Measurements from ENCODE around the gene CHST9.
"Not testable (repeated sequence)": the region's sequence is repeated elsewhere in the genome, so short reads cannot be mapped to it uniquely, and the experiment has no call there.

CHST9 gene

GRCh38 chr18:27171993-27172392 lies 13.1 kb downstream of the CHST9 start:
- no peak for DNase-seq (ENCODE audit: low read depth in 3 of 3)

GRCh38 chr18:27165412-27165811 lies 19.7 kb downstream of the CHST9 start:
- DNase-seq (ENCODE audit: low read depth in 3 of 3): no peak

DNA sequence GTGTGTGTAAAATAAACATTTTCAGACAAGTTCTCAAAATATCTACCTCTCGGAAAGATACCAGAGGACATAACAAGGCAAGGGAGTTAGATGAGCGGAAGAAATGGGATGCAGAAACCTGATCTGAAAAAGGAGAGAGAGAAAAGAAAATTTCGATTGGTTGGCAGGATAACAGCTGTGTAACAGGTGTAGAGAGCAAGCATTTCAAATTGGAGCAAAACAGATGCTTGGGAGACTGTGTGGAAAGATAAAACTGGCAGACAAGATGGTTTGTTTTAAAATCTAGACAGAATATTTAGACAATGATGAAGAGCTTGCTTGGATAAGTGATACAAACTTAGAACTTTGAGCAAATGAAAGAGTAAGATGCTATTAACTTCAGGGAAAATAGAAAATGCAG lies 20.2 kb downstream of the CHST9 start:
- DNase-seq (ENCODE audit: low read depth in 3 of 3): no peak

GRCh38 chr18:27163197-27163716 lies 21.9 kb downstream of the CHST9 start:
- not testable (repeated sequence) for DNase-seq (ENCODE audit: low read depth in 3 of 3)

DNA sequence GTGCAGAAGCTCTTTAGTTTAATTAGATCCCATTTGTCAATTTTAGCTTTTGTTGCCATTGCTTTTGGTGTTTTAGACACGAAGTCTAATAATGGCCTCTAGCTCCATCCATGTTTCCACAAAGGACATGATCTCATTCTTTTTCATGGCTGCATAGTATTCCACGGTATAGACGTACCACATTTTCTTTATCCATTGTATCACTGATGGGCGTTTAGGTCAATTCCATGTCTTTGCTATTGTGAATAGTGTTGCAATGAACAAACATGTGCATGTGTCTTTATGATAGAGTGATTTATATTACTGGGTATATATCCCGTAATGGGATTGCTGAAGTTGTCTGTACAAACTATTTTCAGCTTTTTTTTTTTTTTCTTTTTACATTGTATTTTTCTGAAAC lies 35.9 kb downstream of the CHST9 start:
- DNase-seq (ENCODE audit: low read depth in 3 of 3): not testable (repeated sequence)

- no peak for DNase-seq (ENCODE audit: low read depth in 3 of 3)
Observed at GRCh38 chr18:27144672-27145071, 40.4 kb downstream of the CHST9 start.

- DNase-seq (ENCODE audit: low read depth in 3 of 3): no peak
Observed at GRCh38 chr18:27143580-27144287, 41.4 kb downstream of the CHST9 start.

DNA sequence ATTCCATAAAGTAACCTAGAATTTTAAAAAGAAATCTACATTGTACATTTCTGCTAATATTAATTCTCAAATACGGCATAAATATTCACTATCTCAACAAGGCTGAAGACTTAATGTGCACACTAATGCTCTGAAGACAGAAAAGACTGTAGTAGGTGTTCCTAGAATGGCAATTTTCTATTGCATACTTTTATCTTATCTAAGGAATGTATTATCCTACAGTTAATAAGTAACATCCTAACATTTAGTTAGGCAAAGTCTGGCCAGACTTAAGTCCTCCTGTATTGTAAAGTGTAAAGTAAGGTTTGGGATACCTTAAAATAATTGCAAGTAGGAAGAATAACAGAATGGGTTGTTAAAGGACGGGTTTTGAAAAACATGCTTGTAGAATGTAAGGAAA lies 42.2 kb downstream of the CHST9 start:
- no peak for DNase-seq (ENCODE audit: low read depth in 3 of 3)

GRCh38 chr18:27141876-27142275 lies 43.2 kb downstream of the CHST9 start:
- DNase-seq (ENCODE audit: low read depth in 3 of 3): no peak

DNA sequence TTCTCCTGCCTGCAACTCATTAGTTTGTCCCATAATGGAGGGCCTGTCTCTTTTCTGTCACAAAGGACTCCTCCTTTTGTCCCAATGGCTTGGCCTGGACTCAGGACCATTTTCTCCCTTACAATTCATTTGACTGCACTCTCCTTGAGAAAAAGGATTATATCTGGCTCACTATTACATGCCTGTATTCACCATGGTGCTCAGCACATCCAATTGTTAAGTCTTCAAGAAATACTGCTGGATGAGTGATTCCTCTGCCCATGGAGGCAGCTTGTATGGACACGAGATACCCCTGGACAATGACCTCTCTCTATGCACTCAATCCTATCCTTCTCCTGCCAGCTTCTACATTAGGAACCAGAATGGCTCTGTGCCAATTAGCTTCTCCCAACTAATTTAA lies 47.0 kb downstream of the CHST9 start:
- DNase-seq (ENCODE audit: low read depth in 3 of 3): no peak

DNA sequence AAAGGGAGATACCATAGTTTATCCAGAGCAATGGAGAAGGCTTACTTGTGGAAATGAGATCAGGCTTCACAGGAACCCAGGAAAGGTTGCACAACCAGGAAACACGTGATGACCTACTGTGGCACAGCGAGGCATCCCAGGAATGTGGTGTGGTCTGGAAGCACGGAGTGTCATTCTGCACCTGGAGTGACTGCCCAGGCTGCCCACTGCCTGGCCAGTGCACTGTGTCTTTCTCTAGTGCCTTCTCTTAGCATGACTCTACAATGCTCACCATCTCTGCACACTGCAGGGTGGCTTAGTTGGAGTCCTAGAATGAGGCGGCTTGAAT lies 48.9 kb downstream of the CHST9 start:
- DNase-seq (ENCODE audit: low read depth in 3 of 3): no peak

DNA sequence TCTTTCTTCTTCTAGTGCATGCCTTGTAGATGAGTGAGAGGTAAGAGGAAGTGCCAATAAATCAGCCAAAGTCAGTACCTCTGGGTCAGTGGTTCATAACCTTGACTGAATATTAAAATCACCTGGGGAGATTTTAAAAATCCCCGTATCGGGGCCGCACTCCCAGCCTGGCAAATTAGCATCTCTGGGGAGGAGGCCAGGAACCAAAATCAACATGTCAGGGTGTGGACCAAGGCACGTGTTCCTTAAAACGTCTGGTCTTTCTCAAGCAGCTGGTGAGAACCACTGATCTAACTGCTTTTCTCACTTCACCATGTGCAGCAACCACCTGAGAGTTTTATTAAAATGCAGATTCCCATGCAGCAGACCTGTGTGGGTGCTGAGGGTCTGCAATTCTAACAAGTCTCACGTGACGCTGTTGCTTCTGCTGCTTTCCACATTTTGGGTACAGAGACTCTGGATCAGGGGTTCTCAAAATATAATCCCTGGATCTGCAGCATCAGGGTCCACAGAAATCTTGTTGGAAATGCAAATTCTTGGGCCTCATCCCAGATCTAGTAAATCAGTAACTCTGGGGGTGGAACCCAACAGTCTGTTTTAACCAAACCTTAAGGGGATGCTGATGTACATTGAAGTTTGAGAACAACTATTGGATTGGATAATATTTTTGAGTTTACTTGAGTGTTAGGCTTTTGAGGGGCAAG lies 49.5 kb downstream of the CHST9 start:
- DNase-seq (ENCODE audit: low read depth in 3 of 3): no peak

GRCh38 chr18:27130065-27130630 lies 55.0 kb downstream of the CHST9 start:
- no peak for DNase-seq (ENCODE audit: low read depth in 3 of 3)

GRCh38 chr18:27124196-27124595 lies 60.9 kb downstream of the CHST9 start:
- no peak for DNase-seq (ENCODE audit: low read depth in 3 of 3)

DNA sequence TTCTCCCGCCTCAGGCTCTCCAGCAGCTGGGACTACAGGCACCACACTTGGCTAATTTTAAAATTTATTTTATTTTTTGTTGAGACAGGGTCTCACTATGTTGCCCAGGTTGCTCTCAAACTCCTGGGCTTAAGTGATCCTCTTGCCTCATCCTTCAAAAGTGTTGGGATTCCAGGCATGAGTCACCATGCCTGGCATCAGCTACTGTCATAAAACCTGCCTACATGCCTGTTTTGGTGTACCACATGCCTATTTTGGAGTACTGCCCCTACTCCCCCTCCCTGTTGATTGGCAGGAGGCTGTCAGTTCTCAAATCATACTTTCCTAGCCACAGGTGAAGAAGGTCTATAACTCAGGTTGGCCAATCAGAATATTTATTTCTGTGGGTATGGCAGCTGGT lies 64.0 kb downstream of the CHST9 start:
- no peak for DNase-seq (ENCODE audit: low read depth in 3 of 3)

DNA sequence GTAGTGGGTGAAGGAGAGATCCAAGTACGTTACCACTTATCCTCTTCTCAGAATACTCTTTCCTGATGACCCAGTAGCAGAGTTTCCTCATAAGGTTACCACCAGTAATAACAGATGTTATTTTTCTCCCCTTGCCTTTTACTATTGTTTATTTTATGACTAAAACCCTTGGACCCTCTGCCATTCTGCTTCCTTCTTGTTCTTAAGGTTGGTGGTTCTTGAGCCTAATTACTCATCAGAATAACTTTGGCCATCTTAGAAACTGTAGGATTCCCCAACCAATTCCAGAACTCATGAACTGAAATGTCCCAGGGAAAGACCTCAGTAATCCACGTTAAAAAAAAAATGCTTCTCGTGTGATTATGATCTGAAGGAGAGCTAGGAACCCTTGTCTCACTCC lies 64.9 kb downstream of the CHST9 start:
- DNase-seq (ENCODE audit: low read depth in 3 of 3): no peak

DNA sequence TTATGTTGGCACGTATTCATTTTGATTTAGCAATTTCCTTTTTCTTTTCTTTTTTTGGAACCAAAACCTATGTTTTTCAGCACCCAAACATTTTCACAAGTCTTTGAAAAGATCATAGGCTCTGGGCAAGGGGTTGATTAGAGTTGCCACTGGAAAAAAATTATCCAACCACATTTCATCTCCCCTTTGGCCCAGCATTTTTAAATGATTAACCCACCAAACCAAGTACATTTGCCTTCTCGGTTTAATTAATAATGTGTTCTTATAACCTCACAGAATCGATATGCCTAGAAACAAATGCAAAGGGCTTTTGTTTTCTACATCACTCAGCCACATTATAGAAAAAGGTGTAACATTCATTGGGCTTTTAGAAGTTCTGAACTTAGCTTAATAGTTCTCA lies 66.1 kb downstream of the CHST9 start:
- DNase-seq (ENCODE audit: low read depth in 3 of 3): no peak

- DNase-seq (ENCODE audit: low read depth in 3 of 3): no peak
Observed at GRCh38 chr18:27114842-27115241, 70.3 kb downstream of the CHST9 start.

DNA sequence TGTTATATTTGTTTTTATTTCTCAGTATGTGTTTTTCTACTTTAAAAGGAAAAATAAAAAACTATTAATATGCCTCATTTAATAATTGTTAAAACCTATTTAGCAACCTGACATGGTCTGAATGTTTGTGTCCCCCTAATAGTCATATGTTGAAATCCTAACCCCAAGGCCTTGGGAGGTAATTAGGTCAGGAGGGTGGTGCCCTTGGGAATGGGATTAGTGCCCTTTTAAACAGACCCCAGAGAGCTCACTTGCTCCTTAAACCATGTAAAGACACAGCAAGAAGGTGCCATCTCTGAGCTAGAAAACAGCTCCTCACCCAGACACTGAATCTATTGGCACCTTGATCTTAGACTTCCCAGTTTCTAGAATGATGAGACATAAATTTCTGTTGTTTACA lies 71.8 kb downstream of the CHST9 start:
- no peak for DNase-seq (ENCODE audit: low read depth in 3 of 3)

DNA sequence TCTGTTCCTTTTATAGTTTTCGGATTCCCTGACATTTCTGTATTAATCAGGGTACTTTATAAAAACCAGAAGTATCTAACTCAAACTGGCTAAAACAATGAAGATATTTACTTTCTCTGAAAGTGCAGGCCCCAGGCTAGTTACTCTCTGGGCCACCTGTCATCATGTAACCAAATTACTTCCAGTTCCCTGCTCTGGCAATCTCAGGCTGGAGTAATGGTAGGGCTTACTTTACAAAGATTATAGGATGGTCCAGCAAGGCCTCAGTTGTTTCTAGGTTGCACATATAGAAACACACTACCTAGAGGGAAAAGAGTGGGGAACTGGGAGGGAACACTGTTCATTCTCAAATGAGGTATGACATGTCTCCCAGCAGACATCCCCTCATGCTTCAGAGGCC lies 74.8 kb downstream of the CHST9 start:
- DNase-seq (ENCODE audit: low read depth in 3 of 3): no peak

DNA sequence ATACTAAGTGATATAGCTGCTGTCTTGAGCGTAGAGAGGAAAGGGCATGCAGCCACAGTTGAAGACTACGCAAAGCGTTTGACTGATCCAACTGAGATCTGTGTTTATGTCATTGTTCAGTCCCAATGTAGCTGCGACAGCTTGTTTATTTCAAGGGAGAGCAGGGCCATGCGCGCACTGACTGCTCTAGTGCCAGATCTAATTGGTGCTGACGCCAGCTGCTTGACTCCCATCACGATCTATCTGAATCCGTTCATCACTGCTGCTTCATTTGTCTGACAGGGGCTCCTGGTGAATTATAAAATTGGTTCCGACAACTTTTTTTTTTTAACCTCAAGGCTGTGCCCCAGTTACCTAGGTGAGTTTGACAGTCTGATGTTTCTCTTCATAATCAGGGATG lies 75.7 kb downstream of the CHST9 start:
- DNase-seq (ENCODE audit: low read depth in 3 of 3): no peak

DNA sequence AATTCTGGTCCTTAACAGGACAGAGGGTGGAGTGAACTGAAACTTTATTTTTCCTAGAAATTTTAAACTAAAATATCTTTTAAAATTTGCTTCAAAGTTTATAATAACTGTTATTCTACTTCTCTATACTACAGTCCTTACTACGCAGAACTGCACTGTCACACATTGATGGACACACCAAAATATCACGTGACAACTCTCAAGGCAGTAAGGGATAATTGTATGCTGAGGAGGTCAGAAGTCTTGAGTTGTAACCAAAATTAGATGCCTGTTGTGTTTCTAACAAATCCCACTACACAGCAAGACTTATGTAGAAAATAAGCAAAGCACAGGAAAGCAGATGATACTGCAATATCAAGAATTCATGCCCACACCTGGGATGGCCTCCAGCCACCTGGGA lies 76.3 kb downstream of the CHST9 start:
- DNase-seq (ENCODE audit: low read depth in 3 of 3): no peak

GRCh38 chr18:27104743-27105142 lies 80.4 kb downstream of the CHST9 start:
- no peak for DNase-seq (ENCODE audit: low read depth in 3 of 3)
